ENCODE results near the gene CEP70.
"Not testable (repeated sequence)": the region's sequence is repeated elsewhere in the genome, so short reads cannot be mapped to it uniquely, and the experiment has no call there.

CEP70 gene

DNA sequence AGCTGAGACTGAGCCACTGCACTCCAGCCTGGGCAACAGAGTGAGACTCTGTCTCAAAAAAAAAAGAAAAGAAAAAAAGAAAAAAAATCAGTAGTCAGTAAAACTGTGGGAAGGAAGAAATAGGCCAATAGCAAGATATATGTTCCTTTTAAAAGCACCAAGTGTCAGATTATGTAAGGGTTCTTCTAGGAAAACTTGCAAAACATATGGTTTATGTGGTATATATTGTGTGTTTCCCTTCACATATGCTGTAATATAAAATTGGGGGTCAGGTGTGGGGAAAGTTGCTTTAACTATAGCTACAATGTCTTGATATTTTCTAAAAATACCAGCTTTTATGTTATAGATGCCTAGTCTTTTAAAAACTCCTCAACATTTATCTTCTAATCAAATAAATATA, 95.1 kb downstream of the CEP70 start:
- Mint-ChIP-seq H3K36me3 (peaks cover 4% of the 10 kb centered on the region), H3K4me3 (no peak overlapping the region)

DNA sequence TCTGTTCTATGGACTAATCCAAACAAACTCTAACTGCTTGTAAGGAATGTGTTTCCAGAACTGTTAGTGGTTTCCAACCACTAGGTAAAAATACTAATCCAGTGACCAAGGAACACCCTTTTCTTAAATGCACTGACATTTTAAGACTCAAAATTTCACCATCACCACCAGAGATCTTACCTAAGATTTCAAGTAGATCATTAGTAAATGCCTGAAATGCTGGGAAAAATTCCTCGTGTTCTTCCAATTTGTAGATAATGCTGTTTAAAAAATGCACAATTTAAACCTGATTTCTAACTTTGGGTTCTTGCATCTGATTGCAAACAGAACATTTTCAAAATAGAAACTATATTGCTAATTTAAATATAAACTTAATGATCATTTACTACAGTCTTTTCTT, 96.2 kb downstream of the CEP70 start:
- Mint-ChIP-seq H3K9me3 (no peaks in the 10 kb centered on the region), H3K36me3 (peaks cover 4% of the 10 kb centered on the region), H3K4me3 (no peak overlapping the region), H3K27ac (no peak overlapping the region), H3K4me1 (no peaks in the 10 kb centered on the region)
- DNase-seq (ENCODE audit: low spot score in 2 of 2): no peak
- ATAC-seq: no peak

More for the DNA sequence above, 95.1 kb downstream of the CEP70 start:
- DNase-seq (ENCODE audit: low spot score in 2 of 2) (no peak), ATAC-seq (no peak)
- no peaks in the 10 kb centered on the region for H3K9me3 Mint-ChIP-seq
- H3K4me1 Mint-ChIP-seq: no peaks in the 10 kb centered on the region
- H3K27ac Mint-ChIP-seq: no peak overlapping the region

DNA sequence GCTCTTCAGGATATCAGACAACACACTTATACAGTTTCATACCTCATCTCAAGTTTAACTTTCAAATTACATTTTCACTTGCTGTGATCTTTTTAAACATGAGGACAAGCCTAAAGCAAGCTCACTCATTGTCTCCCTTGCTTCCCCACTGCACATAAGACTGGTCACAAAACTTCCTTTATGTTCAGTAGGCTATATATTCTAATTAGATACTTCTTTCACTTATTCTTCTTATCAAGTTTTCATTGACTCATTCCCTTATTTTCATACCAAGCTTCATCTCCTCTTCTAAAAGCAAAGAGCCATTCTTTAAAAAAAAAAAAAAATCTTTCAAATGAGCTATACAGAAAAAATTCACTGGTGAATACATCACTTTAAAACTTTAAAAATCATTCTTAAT, 97.0 kb downstream of the CEP70 start:
- no peaks in the 10 kb centered on the region for H3K4me1 Mint-ChIP-seq
- ATAC-seq (no peak), DNase-seq (ENCODE audit: low spot score in 2 of 2) (no peak)
- H3K27ac Mint-ChIP-seq: no peak overlapping the region
- H3K4me3 Mint-ChIP-seq: no peak overlapping the region
- peaks cover under 1% of the 10 kb centered on the region for H3K9me3 Mint-ChIP-seq
- peaks cover 4% of the 10 kb centered on the region for H3K36me3 Mint-ChIP-seq

DNA sequence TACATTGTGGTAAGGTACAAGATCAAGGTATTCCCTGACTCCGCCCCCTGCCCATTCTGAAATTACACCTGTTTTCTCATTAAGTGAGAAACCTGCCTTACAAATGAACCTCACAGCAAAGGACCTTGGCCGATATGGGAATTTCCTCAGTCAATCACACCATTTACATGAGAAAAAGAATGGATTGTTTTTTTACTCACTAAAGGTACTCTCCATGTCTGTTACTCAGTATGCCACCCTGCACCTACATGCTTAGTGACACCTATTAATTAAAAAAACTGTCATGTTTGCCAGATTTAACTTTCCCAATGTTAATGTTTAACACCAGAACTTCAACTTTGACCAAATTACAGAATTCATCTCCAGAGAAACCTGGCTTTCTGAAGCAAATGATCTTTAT, 97.6 kb downstream of the CEP70 start:
- no peak for ATAC-seq
- Mint-ChIP-seq H3K36me3 (peaks cover 4% of the 10 kb centered on the region), H3K9me3 (peaks cover 5% of the 10 kb centered on the region), H3K4me3 (no peak overlapping the region), H3K4me1 (no peaks in the 10 kb centered on the region), H3K27ac (no peak overlapping the region)
- no peak for DNase-seq (ENCODE audit: low spot score in 2 of 2)

DNA sequence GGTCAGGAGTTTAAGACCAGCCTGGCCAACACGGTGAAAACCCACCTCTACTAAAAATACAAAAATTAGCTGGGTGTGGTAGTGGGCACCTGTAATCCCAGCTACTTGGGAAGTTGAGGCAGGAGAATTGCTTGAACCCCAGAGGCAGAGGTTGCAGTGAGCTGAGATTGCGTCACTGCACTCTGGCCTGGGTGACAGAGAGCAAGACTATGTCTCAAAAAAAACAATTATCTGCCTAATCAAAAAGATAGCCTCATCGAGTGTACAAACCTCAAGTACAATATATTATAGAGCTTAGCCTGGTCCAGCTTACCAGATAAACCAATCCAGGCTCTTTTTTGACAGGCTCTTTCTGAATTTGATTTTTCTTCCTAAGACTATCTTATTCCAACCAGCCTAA, 98.4 kb downstream of the CEP70 start:
- ATAC-seq; H3K9me3 Mint-ChIP-seq; H3K4me3 Mint-ChIP-seq; H3K36me3 Mint-ChIP-seq; DNase-seq (ENCODE audit: low spot score in 2 of 2); H3K4me1 Mint-ChIP-seq; H3K27ac Mint-ChIP-seq: not testable (repeated sequence)

DNA sequence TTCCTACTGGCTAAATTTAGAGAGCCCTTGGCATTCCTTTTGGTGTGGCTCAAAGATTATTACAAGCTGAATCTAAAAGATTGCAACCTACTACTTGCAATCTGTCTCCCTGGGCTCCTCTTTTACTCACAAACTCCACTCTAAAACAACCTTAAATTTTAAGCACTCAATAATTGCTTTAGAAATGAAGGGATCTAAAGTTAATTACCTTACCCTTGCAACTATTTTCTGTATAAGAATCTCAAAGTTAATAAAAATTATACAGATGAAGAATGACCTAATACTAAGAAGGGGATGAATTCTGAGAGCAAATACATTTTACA, 99.5 kb downstream of the CEP70 start:
- Mint-ChIP-seq H3K9me3 (peaks cover 11% of the 10 kb centered on the region), H3K36me3 (peaks cover 4% of the 10 kb centered on the region), H3K4me3 (no peak overlapping the region), H3K27ac (no peak overlapping the region), H3K4me1 (no peaks in the 10 kb centered on the region)
- no peak for DNase-seq (ENCODE audit: low spot score in 2 of 2)
- ATAC-seq: no peak

DNA sequence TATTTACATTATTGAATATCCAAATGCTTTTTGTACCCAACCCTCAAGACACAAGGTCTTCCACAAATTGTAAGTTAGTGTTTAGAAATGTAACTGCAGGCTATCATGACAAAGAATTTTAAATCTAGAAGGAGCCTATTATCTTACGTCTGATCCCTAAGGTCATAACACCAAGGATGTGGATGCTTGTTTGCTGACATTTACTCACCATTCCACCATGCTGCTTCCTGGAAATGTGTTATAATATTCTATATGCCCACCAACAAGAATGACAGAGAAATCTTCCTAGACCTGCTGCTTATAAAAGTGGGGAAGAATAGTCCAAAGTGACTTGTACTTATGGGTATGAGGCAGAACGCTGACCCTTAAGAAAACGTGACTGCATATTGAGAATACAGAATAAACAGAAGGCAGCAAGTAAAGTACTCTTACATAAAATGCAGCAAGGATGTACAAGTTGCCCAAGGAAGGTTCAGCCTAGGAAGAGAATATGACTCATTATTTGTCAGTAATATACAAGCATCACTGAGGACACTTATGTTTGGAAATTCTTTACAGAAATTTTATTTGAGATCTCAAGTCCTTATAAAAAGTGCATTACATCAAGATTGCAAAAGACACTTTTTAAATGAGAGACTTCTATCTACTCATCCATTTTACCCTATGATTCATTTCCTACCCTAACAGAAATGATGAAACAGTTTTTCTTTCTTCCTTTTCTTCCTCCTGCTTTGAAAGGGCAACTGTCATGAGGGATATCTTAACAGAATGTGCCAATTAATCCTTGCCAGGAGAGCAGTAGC, 100.1 kb downstream of the CEP70 start:
- ATAC-seq: no peak
- peaks cover 4% of the 10 kb centered on the region for H3K36me3 Mint-ChIP-seq
- H3K27ac Mint-ChIP-seq: no peak overlapping the region
- no peak for DNase-seq (ENCODE audit: low spot score in 2 of 2)
- no peak overlapping the region for H3K4me3 Mint-ChIP-seq
- no peaks in the 10 kb centered on the region for H3K4me1 Mint-ChIP-seq
- peaks cover 14% of the 10 kb centered on the region for H3K9me3 Mint-ChIP-seq

DNA sequence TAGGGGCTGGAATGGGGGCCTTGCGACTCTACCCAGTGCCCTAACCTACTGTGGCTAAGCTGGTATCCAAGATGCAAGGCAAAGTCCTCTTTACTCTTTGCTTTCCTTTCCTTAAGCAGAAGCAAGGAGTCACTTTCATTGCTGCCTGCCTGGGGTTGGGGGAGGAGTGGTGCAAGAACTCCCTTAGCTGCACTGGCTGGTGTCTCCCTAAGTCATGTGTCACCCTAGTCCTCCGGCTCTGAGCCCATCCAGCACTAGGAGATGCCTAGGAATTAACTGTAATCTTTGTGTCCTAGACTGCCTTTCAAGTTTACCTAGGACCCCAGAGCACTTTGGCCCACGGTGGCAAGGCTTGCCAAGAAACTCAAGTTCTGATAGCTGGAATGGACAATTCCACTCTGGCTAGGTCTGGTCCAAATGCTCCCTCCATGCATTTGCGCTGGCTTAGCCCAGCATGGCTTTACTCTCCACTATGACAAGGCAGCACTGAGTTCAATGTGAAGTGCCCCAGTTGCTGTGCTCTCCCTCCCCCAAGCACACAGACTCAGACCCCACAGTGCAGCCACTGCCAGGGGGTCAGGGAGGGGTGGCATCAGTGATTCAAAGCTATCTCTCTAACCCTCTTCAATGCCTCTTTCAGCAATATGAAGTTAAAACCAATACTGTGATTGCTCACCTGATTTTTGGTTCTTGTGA, 100.9 kb downstream of the CEP70 start:
- H3K9me3 Mint-ChIP-seq: peaks cover 18% of the 10 kb centered on the region
- no peak overlapping the region for H3K4me3 Mint-ChIP-seq
- no peaks in the 10 kb centered on the region for H3K4me1 Mint-ChIP-seq
- H3K36me3 Mint-ChIP-seq: peaks cover 2% of the 10 kb centered on the region
- ATAC-seq (no peak), DNase-seq (ENCODE audit: low spot score in 2 of 2) (no peak)
- H3K27ac Mint-ChIP-seq: no peak overlapping the region

DNA sequence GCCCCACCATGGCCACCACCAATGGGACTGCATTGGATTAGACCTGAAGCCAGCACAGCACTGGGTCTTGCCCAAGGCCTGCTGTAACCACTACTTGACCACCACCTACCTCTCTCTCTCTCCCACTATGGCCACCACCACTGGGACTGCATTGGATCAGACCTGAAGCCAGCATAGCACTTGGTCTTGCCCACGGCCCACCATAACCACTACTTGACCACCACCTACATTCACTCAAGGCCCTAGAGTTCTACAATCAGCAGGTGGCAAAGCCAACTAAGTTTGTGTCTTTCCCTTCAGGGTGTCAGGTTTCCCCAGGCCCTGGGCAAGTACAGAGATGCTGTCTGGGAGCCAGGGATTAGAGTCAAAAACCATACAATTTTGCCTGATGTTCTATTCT, 102.1 kb downstream of the CEP70 start:
- Mint-ChIP-seq H3K9me3 (peaks cover 25% of the 10 kb centered on the region), H3K27ac (no peak overlapping the region), H3K36me3 (peaks cover 5% of the 10 kb centered on the region), H3K4me1 (no peaks in the 10 kb centered on the region), H3K4me3 (no peak overlapping the region)
- DNase-seq (ENCODE audit: low spot score in 2 of 2): no peak
- no peak for ATAC-seq

DNA sequence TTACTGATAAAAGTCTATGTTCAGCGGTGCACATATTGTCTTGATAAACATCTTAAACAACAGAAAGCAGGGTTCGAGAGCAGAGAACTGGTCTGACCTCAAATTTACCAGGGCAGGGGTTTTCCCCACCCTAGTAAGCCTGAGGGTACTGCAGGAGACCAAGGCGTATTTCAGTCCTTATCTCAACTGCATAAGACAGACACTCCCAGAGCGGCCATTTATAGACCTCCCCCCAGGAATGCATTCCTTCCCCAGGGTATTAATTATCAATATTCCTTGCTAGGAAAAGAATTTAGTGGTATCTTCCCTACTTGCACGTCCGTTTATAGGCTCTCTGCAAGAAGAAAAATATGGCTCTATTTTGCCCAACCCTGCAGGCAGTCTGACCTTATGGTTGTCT, 107.5 kb downstream of the CEP70 start:
- not testable (repeated sequence) for H3K36me3 Mint-ChIP-seq; H3K4me1 Mint-ChIP-seq; ATAC-seq; H3K27ac Mint-ChIP-seq; DNase-seq (ENCODE audit: low spot score in 2 of 2); H3K4me3 Mint-ChIP-seq
- peaks cover 30% of the 10 kb centered on the region for H3K9me3 Mint-ChIP-seq

DNA sequence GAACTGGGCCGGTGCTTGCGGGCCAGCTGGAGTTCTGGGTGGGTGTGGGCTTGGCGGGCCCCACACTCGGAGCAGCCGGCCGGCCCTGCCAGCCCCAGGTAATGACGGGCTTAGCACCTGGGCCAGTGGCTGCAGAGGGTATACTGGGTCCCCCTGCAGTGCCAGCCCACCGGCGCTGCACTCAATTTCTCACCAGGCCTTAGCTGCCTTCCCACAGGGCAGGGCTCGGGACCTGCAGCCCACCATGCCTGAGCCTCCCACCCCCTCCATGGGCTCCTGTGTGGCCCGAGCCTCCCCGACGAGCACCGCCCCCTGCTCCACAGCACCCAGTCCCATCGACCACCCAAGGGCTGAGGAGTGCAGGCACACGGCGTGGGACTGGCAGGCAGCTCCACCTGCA, 109.4 kb downstream of the CEP70 start:
- not testable (repeated sequence) for DNase-seq (ENCODE audit: low spot score in 2 of 2); H3K4me3 Mint-ChIP-seq; H3K27ac Mint-ChIP-seq; ATAC-seq; H3K36me3 Mint-ChIP-seq; H3K4me1 Mint-ChIP-seq
- H3K9me3 Mint-ChIP-seq: peaks cover 22% of the 10 kb centered on the region

DNA sequence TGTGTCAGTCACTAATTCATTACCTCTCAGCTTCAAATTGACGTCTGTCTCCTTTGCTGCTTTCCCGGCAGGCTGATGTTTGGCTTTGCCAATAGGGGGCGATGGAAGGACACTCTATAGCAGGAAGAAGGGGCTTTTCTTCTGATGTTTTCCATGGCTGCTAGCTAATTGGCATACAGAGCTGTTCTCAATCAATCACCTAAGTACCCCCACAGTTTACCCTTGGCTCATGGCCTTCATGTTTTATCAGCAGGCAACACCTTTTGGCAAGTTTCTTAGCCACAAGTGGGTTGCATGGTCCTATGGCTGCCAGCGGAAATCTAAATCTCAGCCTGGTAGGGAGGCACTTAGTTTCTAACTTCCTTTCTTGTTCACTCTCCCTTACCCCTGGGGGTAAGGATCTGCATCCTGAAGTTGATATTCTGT, 114.6 kb downstream of the CEP70 start:
- no peak overlapping the region for H3K27ac Mint-ChIP-seq
- no peaks in the 10 kb centered on the region for H3K9me3 Mint-ChIP-seq
- no peaks in the 10 kb centered on the region for H3K4me1 Mint-ChIP-seq
- H3K36me3 Mint-ChIP-seq: no peaks in the 10 kb centered on the region
- ATAC-seq (peak; percentile 26), DNase-seq (ENCODE audit: low spot score in 2 of 2) (peak in 1 of 2 donors; percentile 61)
- no peak overlapping the region for H3K4me3 Mint-ChIP-seq

DNA sequence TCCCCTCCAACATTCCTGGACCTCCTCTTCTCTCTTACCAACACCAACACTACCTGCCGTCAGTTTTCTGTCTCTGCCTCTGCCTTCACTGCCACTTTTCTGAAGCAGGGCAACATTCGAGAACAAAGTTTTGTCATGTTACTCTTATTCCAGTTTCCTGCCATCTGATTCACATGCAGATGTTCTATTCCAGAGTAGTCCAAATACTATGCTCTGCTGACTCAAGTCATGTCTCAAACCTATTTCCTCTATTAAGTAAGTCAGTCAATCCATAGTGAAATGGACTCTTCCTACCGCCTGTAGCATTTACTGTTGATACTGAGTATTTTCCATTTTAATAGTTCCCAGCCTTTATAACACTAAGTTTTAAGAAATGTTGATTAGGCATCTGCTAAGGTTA, 116.3 kb downstream of the CEP70 start:
- DNase-seq (ENCODE audit: low spot score in 2 of 2) (no peak), ATAC-seq (no peak)
- no peaks in the 10 kb centered on the region for H3K9me3 Mint-ChIP-seq
- no peak overlapping the region for H3K4me3 Mint-ChIP-seq
- no peaks in the 10 kb centered on the region for H3K36me3 Mint-ChIP-seq
- H3K4me1 Mint-ChIP-seq: no peaks in the 10 kb centered on the region
- H3K27ac Mint-ChIP-seq: no peak overlapping the region

DNA sequence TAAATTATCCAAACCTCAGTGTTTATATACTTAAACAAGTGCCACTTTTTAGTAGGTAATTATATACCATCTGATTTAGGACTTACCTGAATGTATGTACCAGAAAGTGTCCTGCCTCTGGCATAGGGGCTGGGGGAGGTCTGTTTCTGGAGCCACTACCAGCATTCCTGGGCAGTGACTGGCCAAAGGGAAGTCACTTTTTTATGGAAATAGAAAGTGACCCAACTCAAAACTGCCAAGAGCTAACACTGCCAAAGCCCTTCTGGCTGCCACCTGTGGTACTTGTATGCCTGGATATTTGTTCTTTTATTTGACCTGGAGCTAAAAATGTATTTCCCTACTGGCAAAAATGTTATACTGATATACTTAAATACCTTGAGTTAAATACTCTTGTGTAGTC, 116.9 kb downstream of the CEP70 start:
- Mint-ChIP-seq H3K9me3 (no peaks in the 10 kb centered on the region), H3K4me3 (no peak overlapping the region), H3K36me3 (no peaks in the 10 kb centered on the region), H3K4me1 (no peaks in the 10 kb centered on the region), H3K27ac (no peak overlapping the region)
- no peak for DNase-seq (ENCODE audit: low spot score in 2 of 2)
- no peak for ATAC-seq

DNA sequence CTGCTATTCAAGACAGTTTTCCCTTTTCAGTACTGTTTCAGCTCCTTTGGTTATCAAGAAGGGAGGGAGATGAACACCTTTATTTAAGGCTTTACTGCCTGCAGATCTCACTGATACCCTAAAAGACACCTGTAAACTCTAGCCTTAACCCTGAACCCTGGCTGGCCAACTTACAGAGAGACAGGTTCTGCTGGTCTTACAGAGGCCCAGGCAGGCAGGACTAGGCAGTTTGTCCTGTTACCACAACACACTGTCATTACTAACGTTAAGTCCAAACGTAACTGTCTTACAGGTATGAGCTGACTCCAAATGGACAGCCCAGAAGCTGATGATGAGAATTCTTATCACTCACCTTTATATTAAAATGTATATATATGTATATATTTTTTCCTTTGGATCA, 117.5 kb downstream of the CEP70 start:
- no peaks in the 10 kb centered on the region for H3K9me3 Mint-ChIP-seq
- H3K27ac Mint-ChIP-seq: no peak overlapping the region
- H3K4me3 Mint-ChIP-seq: no peak overlapping the region
- no peak for DNase-seq (ENCODE audit: low spot score in 2 of 2)
- H3K4me1 Mint-ChIP-seq: no peaks in the 10 kb centered on the region
- no peaks in the 10 kb centered on the region for H3K36me3 Mint-ChIP-seq
- no peak for ATAC-seq

DNA sequence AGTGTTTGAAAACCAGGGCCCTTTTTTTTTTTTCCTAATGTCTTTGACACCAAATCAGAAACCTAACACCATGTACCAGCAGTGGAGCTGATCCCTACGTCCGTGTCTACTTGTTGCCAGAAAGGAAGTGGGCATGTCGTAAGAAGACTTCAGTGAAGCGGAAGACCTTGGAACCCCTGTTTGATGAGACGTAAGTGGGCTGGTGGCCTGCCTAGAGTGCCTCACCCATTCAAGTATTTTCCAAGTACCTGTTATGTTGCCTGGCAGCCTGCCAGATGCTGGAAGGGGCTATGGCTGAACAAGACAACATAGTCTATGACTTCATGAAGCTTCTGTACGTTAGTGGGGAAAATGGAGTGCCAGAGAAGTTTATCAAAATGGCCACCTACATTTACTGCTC, 119.9 kb downstream of the CEP70 start:
- H3K4me1 Mint-ChIP-seq: no peaks in the 10 kb centered on the region
- ATAC-seq (no peak), DNase-seq (ENCODE audit: low spot score in 2 of 2) (no peak)
- no peak overlapping the region for H3K4me3 Mint-ChIP-seq
- no peaks in the 10 kb centered on the region for H3K36me3 Mint-ChIP-seq
- no peak overlapping the region for H3K27ac Mint-ChIP-seq
- no peaks in the 10 kb centered on the region for H3K9me3 Mint-ChIP-seq

Data from stimulated activated effector memory CD8-positive, alpha-beta T cell treated with anti-CD3 and anti-CD28 coated beads, Interleukin-12 subunit alpha, Interleukin-12 subunit beta, amount 100 ng/mL, for 72 hours (primary cell).